Measurements from ENCODE around the gene JARID2. TPM values are rescaled to one million over a fixed set of nuclear protein-coding genes. Genes with fewer than 3 reads are reported as not detected.

JARID2 gene
- total and polyA plus RNA-seq, 7 donors, result 1.1 to 16.1 (median 4.9) TPM

DNA sequence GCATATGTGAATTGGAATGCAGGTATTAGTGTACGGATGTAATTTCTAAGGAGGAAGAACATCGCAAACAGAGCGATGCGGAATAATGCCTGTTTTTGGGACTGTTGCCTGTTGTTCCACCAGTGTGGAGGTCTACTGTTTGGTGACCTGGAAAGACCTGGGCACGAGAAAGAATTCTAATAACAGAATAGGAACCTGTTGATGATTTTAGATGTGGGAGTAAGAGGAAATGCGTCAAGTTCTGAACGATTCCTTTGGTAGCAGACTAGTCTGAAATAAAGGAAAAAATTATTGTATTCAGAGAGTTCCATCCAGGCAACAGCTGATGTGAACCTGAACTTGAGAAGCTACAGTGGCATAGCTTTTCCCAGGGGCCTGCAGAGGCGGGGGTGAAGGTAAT is 224.9 kb downstream of the JARID2 start:
- ATAC-seq, result no peak
- 87 to 91% (median 89%) methylated on average over 8 of the region's 8 CpGs for WGBS, 3 donors
- no peak overlapping the region for H3K27ac ChIP-seq
- intact Hi-C loops (cut with DNase I), result loop anchor here in 1 of 2 donors (10.0 kb wide), 1 partner anchor 216 kb away; no protein-coding TSS in a partner anchor
- peaks cover 23% of the 10 kb centered on the region for H3K4me1 ChIP-seq
- H3K9me3 ChIP-seq, result no peaks in the 10 kb centered on the region
- DNase-seq, result no peak
- H3K27me3 ChIP-seq (ENCODE audit: insufficient read depth in 3 of 3, low read length in 2 of 3), result no peaks in the 10 kb centered on the region
- TF ChIP-seq, protein P1, sequence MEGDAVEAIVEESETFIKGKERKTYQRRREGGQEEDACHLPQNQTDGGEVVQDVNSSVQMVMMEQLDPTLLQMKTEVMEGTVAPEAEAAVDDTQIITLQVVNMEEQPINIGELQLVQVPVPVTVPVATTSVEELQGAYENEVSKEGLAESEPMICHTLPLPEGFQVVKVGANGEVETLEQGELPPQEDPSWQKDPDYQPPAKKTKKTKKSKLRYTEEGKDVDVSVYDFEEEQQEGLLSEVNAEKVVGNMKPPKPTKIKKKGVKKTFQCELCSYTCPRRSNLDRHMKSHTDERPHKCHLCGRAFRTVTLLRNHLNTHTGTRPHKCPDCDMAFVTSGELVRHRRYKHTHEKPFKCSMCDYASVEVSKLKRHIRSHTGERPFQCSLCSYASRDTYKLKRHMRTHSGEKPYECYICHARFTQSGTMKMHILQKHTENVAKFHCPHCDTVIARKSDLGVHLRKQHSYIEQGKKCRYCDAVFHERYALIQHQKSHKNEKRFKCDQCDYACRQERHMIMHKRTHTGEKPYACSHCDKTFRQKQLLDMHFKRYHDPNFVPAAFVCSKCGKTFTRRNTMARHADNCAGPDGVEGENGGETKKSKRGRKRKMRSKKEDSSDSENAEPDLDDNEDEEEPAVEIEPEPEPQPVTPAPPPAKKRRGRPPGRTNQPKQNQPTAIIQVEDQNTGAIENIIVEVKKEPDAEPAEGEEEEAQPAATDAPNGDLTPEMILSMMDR (IDR thresholded peaks at IDR 0.05), result no peak
- H3K4me3 ChIP-seq, result no peak overlapping the region
- peaks cover 0 to 7% of the 10 kb centered on the region in 2 donors for H3K36me3 ChIP-seq (ENCODE audit: insufficient read depth in 1 of 2, low read depth in 1 of 2)

DNA sequence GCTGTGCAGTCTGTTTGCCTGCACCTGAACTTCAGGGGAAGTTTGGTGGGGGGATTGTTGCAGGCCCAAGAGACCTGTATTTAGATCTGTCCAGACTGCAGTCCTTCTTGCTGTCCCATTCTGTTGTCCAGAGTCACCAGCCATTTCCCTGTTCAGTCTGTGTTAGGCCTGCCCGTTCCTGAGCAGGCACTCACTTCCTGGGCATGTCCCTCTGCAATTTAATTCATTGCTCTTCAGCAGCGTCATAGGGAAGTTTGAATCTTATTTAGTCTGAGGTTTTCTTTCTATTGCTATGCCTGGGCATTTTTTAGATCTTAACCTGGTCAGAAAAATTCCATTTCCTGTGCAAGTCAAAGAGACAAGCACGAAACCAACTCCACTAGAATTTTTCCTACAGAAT is 226.8 kb downstream of the JARID2 start:
- TF ChIP-seq, protein P1 (IDR thresholded peaks at IDR 0.05), result no peak
- Histone ChIP-seq H3K4me3 (no peak overlapping the region), H3K9me3 (no peaks in the 10 kb centered on the region), H3K27ac (peak overlapping the region; percentile 79), H3K36me3 (ENCODE audit: insufficient read depth in 1 of 2, low read depth in 1 of 2) (peaks cover 0 to 7% of the 10 kb centered on the region in 2 donors), H3K27me3 (ENCODE audit: insufficient read depth in 3 of 3, low read length in 2 of 3) (no peaks in the 10 kb centered on the region), H3K4me1 (peaks cover 42% of the 10 kb centered on the region)
- ATAC-seq (no peak), DNase-seq (no peak)
- intact Hi-C loops (cut with DNase I), result loop anchor here in 1 of 2 donors (10.0 kb wide), 1 partner anchor 218 kb away; no protein-coding TSS in a partner anchor
- WGBS, 3 donors, result 75 to 85% (median 80%) methylated on average over 3 of the region's 3 CpGs

DNA sequence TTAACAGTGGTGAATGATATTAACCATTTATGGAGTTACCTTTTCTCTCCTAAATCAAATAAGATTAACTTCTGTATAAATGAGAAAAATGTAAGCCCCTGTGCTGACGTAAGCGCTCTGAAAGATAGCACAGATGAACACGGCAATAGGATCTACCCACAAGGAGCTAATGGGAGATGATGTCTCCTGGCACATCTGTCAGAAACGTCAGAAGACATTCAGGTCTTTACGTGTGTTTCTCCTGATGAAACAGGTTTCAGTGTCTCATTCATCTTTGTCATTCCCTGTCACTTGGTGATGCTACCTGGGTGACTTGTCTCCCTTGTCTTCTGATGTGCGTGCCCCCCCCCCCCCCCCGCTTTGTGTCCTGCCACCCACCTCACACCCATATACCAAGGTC is 227.3 kb downstream of the JARID2 start:
- TF ChIP-seq, protein P1 (IDR thresholded peaks at IDR 0.05), result no peak
- peak overlapping the region; percentile 79 for H3K27ac ChIP-seq
- H3K4me1 ChIP-seq, result peaks cover 47% of the 10 kb centered on the region
- WGBS, 3 donors, result 59 to 76% (median 68%) methylated on average over 6 to 7 of the region's 7 CpGs
- DNase-seq, result no peak
- H3K4me3 ChIP-seq, result no peak overlapping the region
- intact Hi-C loops (cut with DNase I), result loop anchor here in 1 of 2 donors (10.0 kb wide), 1 partner anchor 218 kb away; no protein-coding TSS in a partner anchor
- peaks cover 0 to 7% of the 10 kb centered on the region in 2 donors for H3K36me3 ChIP-seq (ENCODE audit: insufficient read depth in 1 of 2, low read depth in 1 of 2)
- no peaks in the 10 kb centered on the region for H3K9me3 ChIP-seq
- peak in 1 of 4 donors; percentile 13 for ATAC-seq
- no peaks in the 10 kb centered on the region for H3K27me3 ChIP-seq (ENCODE audit: insufficient read depth in 3 of 3, low read length in 2 of 3)

DNA sequence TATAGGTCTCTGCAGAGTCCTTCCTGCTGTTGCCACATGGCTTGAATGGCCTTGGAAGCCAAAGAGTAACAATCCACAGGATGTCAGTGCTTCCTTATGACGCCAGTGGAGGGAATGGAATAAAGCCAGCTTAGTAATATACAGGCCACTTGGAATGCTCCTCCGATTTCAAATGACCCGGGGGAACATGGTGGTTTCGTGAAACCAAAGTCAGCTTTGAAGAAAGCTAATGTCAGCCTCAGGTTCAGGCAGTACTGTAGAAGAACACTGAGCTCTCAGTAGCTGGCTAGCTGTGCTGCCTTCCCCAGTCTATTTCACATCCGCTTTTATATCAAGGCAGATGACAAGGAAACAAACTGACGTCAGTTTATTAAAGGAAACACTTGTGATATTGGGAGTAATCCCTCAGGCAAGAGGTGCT is 227.9 kb downstream of the JARID2 start:
- H3K4me3 ChIP-seq, result peak overlapping the region; percentile 16
- no peak for DNase-seq
- intact Hi-C loops (cut with DNase I), result loop anchor here in 1 of 2 donors (10.0 kb wide), 1 partner anchor 219 kb away; no protein-coding TSS in a partner anchor
- TF ChIP-seq, protein P1 (IDR thresholded peaks at IDR 0.05), result no peak
- H3K27ac ChIP-seq, result peak overlapping the region; percentile 79
- H3K36me3 ChIP-seq (ENCODE audit: insufficient read depth in 1 of 2, low read depth in 1 of 2), result peaks cover 0 to 3% of the 10 kb centered on the region in 2 donors
- 6 to 31% (median 19%) methylated on average over 6 of the region's 6 CpGs for WGBS, 3 donors
- no peaks in the 10 kb centered on the region for H3K27me3 ChIP-seq (ENCODE audit: insufficient read depth in 3 of 3, low read length in 2 of 3)
- no peaks in the 10 kb centered on the region for H3K9me3 ChIP-seq
- peaks cover 47% of the 10 kb centered on the region for H3K4me1 ChIP-seq
- ATAC-seq, result peak; percentile 76 to 89 (median 84)

DNA sequence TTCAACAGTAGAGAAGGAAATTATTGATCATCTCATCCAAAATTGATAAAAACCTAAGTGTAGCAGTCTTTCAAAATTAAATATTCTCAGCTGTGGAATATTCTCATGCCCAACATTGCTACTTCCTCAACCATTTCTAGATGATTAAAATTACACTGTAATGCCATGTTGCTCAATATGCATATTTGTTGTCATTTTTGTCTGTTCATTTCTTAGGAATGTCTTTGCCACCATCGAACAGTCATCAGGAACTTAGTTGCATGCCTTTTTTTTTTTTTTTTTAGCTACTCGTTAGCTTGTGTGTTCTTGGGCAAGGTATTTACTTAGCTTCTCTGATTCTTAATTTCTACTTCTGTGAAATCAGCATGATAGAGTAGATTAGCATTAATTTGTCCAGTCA is 228.3 kb downstream of the JARID2 start:
- H3K36me3 ChIP-seq (ENCODE audit: insufficient read depth in 1 of 2, low read depth in 1 of 2), result no peaks in the 10 kb centered on the region
- TF ChIP-seq, protein P1 (IDR thresholded peaks at IDR 0.05), result no peak
- DNase-seq (no peak), ATAC-seq (no peak)
- peaks cover 47% of the 10 kb centered on the region for H3K4me1 ChIP-seq
- WGBS, 3 donors, result 51 to 88% (median 69%) methylated on average over 2 of the region's 2 CpGs
- H3K4me3 ChIP-seq, result peak overlapping the region; percentile 16
- no peaks in the 10 kb centered on the region for H3K9me3 ChIP-seq
- peak overlapping the region; percentile 79 for H3K27ac ChIP-seq
- no peaks in the 10 kb centered on the region for H3K27me3 ChIP-seq (ENCODE audit: insufficient read depth in 3 of 3, low read length in 2 of 3)
- intact Hi-C loops (cut with DNase I), result loop anchor here in 1 of 2 donors (10.0 kb wide), 1 partner anchor 219 kb away; no protein-coding TSS in a partner anchor
